ENCODE data around the gene KIRREL1.

DNA sequence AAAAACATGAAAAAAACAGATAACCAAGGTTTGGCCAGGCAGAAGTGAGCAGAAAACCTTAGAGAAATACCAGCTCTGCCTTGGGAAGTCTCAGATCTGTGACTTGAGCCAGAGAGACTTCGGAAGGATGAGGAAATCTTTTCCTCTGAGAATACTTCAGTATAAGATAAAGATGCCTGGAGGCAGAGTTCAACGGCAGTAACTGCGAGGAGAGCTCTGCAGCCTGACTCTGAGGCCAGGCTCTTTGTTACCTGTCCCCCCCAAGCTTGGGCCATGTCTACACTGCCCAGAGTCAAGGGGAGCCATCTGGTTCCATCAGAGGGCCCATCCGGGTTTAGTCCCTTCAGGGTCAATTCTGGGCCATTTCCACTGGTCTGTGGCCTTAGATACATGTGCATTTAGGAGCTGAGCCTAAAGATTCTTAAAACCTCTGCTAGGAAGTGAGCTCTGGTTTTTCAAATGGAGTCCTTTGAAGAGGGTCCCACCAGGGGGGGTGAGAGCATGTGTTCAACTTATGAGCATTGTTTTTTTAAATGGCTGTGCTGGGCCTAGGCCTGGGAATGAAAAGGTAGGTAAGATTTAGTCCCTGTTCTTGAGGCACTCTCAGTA, 8.7 kb downstream of the KIRREL1 start:
- TF ChIP-seq EZH2 (IDR thresholded peaks at IDR 0.05; ENCODE audit: borderline replicate concordance, insufficient read depth, low read length, poor library complexity, severe bottlenecking) (no peak), CTCF (IDR thresholded peaks at IDR 0.05; ENCODE audit: poor library complexity, severe bottlenecking) (no peak), EP300 (conservative IDR thresholded peaks at IDR 0.05; ENCODE audit: poor library complexity, severe bottlenecking) (no peak), MXI1 (conservative IDR thresholded peaks at IDR 0.05; ENCODE audit: poor library complexity, severe bottlenecking) (no peak), POLR2AphosphoS5 (IDR thresholded peaks at IDR 0.05) (no peak), RAD21 (conservative IDR thresholded peaks at IDR 0.05) (no peak), TAF1 (IDR thresholded peaks at IDR 0.05; ENCODE audit: low read depth) (no peak)

Measured in neural cell (in vitro differentiated cells).